ENCODE measurements around the gene PGA4.
"Not testable (repeated sequence)": the region's sequence is repeated elsewhere in the genome, so short reads cannot be mapped to it uniquely, and the experiment has no call there.

PGA4 gene

GRCh38 chr11:61207636-61208310, 14.4 kb upstream of the PGA4 start:
- DNase-seq, result not testable (repeated sequence)

DNA sequence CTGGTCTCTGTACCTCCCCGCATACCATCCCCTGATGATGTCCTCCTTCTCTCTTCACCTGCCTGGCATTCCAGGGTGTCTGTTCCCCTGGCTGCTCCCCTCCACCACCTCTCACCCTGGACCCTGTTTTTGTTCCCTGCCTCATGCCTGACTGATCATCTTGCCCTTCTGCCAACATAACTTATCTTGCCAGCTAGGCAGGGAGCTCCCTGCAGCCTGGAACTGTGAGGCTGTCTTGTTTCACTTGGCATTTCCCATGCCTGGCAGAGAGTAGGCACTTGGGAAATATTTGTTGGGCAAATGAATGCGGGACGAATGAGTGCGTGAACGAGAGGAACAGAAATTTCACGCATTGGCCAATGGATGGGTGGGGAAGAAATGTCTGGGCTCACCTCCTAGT, 11.5 kb upstream of the PGA4 start:
- not testable (repeated sequence) for DNase-seq

DNA sequence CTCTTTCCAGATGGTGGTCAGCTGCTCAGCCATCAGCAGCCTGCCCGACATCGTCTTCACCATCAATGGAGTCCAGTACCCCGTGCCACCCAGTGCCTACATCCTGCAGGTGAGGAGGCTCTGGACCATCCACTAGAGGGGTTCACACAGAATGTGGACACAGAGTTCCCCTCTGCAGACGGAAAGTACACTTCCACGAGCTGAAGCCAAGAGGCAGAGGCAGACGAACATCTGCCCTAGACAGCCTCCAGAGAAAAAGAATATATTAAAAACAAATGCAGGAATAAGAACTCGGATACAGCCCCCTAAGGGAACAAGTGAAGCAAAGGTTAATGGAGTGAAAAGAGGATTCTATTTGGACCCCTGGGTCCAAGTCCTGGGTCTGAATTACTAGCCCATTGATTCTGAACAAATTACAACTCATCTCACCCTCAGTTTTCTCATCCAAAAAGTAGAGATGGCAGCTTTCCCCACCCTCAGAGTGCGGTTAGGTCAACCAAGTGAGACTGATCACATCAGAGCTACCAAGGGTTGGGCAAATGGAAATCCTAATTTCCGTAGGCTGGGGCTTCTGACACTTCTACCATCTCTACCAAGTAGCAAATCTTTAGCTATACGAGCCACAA, 10.7 kb upstream of the PGA4 start:
- not testable (repeated sequence) for DNase-seq

DNA sequence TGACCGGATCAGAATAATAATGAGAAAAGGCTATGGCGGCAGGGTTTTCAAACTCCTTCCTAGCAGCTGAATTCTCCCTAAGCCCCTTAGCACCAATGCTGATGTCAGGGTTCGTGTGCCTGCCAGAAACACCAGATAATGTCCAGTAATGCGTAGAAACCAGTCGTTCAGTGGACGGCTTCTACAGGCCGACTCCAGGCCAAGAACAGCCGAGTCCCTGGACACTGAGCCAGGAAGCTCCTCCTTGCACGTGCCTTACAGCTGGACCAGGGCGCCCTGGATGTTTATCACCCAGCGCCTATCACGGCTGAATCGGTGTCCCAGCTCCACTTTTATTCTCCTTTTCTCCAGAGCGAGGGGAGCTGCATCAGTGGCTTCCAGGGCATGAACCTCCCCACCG, 9.9 kb upstream of the PGA4 start:
- DNase-seq, result not testable (repeated sequence)

- DNase-seq, result not testable (repeated sequence)
Measured at GRCh38 chr11:61213711-61214324, 8.3 kb upstream of the PGA4 start.

DNA sequence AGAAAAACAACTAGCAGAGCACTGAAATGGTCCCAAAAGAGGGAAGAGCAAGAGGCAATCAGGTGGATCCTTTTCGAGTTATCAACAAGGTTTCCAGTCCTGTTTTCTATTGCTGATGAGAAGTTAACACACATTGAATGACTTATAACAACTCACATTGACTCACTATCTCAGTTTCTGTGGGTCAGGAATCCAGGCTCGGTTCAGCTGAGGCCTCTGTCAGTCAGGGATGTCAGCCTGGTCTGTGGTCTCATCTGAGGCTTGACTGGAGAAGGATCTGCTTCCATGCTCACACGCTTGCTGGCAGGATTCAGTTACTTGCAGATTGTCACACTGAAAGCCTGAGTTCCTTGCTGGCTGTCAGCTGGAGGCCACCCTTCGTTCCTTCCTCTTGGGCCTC, 3.8 kb upstream of the PGA4 start:
- not testable (repeated sequence) for DNase-seq

- not testable (repeated sequence) for DNase-seq
Measured at GRCh38 chr11:61219016-61219415, 3.1 kb upstream of the PGA4 start.

- DNase-seq, result not testable (repeated sequence)
Measured at GRCh38 chr11:61222692-61223091, 545 bp downstream of the PGA4 start.

- not testable (repeated sequence) for DNase-seq
Measured at GRCh38 chr11:61226457-61227137, 4.5 kb downstream of the PGA4 start.

DNA sequence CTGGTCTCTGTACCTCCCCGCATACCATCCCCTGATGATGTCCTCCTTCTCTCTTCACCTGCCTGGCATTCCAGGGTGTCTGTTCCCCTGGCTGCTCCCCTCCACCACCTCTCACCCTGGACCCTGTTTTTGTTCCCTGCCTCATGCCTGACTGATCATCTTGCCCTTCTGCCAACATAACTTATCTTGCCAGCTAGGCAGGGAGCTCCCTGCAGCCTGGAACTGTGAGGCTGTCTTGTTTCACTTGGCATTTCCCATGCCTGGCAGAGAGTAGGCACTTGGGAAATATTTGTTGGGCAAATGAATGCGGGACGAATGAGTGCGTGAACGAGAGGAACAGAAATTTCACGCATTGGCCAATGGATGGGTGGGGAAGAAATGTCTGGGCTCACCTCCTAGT, 7.3 kb downstream of the PGA4 start:
- not testable (repeated sequence) for DNase-seq

DNA sequence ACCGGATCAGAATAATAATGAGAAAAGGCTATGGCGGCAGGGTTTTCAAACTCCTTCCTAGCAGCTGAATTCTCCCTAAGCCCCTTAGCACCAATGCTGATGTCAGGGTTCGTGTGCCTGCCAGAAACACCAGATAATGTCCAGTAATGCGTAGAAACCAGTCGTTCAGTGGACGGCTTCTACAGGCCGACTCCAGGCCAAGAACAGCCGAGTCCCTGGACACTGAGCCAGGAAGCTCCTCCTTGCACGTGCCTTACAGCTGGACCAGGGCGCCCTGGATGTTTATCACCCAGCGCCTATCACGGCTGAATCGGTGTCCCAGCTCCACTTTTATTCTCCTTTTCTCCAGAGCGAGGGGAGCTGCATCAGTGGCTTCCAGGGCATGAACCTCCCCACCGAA, 8.9 kb downstream of the PGA4 start:
- DNase-seq, result not testable (repeated sequence)

DNA sequence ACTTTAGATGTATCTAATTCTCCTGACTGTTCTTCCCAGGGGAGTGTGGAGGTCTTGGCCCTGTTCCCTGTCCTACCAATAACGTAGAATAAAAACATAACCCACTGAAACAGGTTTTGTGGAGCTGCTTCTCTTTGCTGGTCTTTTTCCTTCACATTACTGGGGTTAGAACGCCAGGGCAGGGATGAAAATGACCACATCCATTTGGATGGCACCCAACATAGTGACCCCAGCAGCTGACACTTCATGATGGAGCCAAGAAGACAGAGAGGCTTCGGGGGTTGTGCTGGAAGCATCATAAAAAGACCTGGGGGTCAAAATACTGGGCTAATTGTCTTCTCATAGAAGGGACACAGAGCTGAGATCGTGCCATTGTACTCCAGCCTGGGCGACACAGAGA, 9.4 kb downstream of the PGA4 start:
- DNase-seq, result not testable (repeated sequence)

GRCh38 chr11:61232548-61233145, 10.5 kb downstream of the PGA4 start:
- not testable (repeated sequence) for DNase-seq

GRCh38 chr11:61237130-61237529, 15.0 kb downstream of the PGA4 start:
- DNase-seq, result not testable (repeated sequence)

DNA sequence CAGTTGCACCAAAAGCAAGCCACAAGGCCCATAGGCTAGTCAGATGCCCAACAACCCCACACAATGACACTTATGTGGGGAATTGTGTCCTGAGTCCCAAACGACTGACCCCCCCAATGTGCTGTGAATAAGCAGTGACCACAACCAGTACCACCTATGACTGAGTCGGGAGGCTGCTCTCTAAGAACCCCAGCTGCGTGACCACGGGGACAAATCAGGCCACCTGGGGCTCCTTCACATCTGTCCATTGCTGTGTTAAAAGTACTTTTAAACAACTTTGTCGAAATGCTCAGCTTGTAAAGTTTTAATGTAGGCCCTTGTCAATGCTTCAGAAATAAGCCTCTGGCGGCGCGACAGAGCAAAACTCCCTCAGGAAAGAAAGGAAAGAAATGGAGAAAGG, 18.1 kb downstream of the PGA4 start:
- DNase-seq, result not testable (repeated sequence)

DNA sequence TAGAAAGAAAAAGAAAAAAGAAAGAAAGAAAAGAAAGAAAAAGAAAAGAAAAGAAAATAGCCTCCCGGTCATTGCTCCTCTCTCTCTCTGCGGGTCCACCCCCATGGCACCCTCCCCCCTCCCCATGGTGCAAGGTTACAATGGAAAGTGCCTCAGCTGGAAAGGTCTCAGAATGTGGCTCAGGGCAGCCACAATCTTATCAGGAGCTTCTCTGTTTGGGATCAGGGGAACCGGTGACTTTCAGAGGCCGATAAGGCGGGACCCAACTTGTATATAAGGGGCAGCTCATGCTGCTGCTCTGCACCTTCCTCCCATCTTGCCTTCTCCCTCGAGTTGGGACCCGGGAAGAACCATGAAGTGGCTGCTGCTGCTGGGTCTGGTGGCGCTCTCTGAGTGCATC, 18.7 kb downstream of the PGA4 start, which contains the start of gene PGA5:
PGA5 (plus strand) TSS at position 301 of the 400 bp plus-strand sequence; CDS start at position 353, 52 bp downstream.
- DNase-seq, result not testable (repeated sequence)

GRCh38 chr11:61241526-61241925, 19.4 kb downstream of the PGA4 start:
- DNase-seq, result not testable (repeated sequence)

DNA sequence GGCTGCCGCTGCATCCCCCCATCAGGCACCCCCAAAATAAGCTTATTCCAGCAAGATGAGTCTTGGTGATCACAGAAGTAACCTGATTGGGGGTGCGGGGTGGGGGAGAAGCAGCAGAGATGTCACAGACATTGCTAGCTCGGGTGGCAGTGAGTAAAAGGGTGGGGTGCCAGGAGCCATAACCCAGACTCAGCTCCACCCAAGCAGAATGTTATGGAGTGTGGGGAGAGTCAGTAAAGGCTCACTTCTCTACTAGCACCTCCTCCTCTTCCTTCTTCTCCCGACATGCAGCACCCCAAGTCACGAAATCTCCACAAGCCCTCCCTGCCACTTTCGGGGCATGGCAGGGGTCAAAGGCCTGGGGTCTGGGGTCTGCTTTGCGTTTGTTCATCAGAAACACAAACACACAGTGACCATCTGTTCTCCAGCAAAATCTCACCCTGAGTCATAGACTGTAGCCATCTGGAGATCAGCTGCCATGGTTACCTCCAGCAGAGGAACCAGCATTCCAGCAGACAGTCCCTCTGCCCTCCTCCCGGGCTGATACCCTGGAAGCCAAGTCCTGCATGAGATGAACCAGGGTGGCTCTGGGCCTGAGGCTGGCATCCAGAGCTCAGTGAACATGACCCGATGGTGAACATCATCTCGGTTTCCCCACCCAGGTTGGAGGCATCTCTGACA, 23.3 kb downstream of the PGA4 start:
- DNase-seq, result not testable (repeated sequence)

- not testable (repeated sequence) for DNase-seq
Measured at GRCh38 chr11:61248071-61248470, 25.9 kb downstream of the PGA4 start.

DNA sequence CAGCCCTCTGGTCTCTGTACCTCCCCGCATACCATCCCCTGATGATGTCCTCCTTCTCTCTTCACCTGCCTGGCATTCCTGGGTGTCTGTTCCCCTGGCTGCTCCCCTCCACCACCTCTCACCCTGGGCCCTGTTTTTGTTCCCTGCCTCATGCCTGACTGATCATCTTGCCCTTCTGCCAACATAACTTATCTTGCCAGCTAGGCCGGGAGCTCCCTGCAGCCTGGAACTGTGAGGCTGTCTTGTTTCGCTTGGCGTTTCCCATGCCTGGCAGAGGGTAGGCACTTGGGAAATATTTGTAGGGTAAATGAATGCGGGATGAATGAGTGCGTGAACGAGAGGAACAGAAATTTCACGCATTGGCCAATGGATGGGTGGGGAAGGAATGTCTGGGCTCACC, 27.1 kb downstream of the PGA4 start:
- DNase-seq, result not testable (repeated sequence)

- DNase-seq, result not testable (repeated sequence)
Measured at GRCh38 chr11:61250796-61251765, 28.9 kb downstream of the PGA4 start.

Data from NCI-H1092 (cell line).